ENCODE data around the gene CFAP299. TPM values are rescaled to one million over a fixed set of nuclear protein-coding genes. Genes with fewer than 3 reads are reported as not detected.
A peak's percentile ranks its signal among the peaks of the same experiment; 100 is the strongest.

Gene CFAP299
- total RNA-seq, 2 experiments from 2014 or later, result not detected

GRCh38 chr4:80409809-80410208, 74.3 kb downstream of the CFAP299 start:
- no peak for DNase-seq
- Mint-ChIP-seq H3K4me1 (ENCODE audit: low read depth) (no peaks in the 10 kb centered on the region), H3K27me3 (ENCODE audit: low read depth) (no peaks in the 10 kb centered on the region), H3K36me3 (ENCODE audit: low read depth) (no peaks in the 10 kb centered on the region), H3K9me3 (ENCODE audit: insufficient read depth) (no peaks in the 10 kb centered on the region), H3K27ac (no peak overlapping the region), H3K4me3 (no peak overlapping the region)
- no peak for ATAC-seq
- POLR2A ChIA-PET, result no interaction called here
- CTCF ChIA-PET, result no interaction called here

GRCh38 chr4:80412322-80412721, 76.8 kb downstream of the CFAP299 start:
- H3K36me3 Mint-ChIP-seq (ENCODE audit: low read depth), result no peaks in the 10 kb centered on the region
- no peak overlapping the region for H3K27ac Mint-ChIP-seq
- ChIA-PET POLR2A (no interaction called here), CTCF (interaction anchor here (1.4 kb wide), 1 partner anchor 8 kb away, joined by 4 read pairs; no protein-coding TSS in a partner anchor)
- ATAC-seq (no peak), DNase-seq (no peak)
- no peaks in the 10 kb centered on the region for H3K4me1 Mint-ChIP-seq (ENCODE audit: low read depth)
- H3K9me3 Mint-ChIP-seq (ENCODE audit: insufficient read depth), result no peaks in the 10 kb centered on the region
- H3K27me3 Mint-ChIP-seq (ENCODE audit: low read depth), result no peaks in the 10 kb centered on the region
- H3K4me3 Mint-ChIP-seq, result no peak overlapping the region

- POLR2A ChIA-PET, result no interaction called here
- H3K4me1 Mint-ChIP-seq (ENCODE audit: low read depth), result no peaks in the 10 kb centered on the region
- H3K27me3 Mint-ChIP-seq (ENCODE audit: low read depth), result no peaks in the 10 kb centered on the region
Measured at GRCh38 chr4:80413086-80413485, 77.6 kb downstream of the CFAP299 start.

GRCh38 chr4:80417019-80417418, 81.5 kb downstream of the CFAP299 start:
- ATAC-seq, result no peak
- H3K27me3 Mint-ChIP-seq (ENCODE audit: low read depth), result no peaks in the 10 kb centered on the region
- H3K4me1 Mint-ChIP-seq (ENCODE audit: low read depth), result no peaks in the 10 kb centered on the region
- DNase-seq, result no peak
- no peak overlapping the region for H3K27ac Mint-ChIP-seq
- no peak overlapping the region for H3K4me3 Mint-ChIP-seq
- CTCF ChIA-PET, result no interaction called here
- POLR2A ChIA-PET, result no interaction called here
- H3K36me3 Mint-ChIP-seq (ENCODE audit: low read depth), result no peaks in the 10 kb centered on the region
- H3K9me3 Mint-ChIP-seq (ENCODE audit: insufficient read depth), result no peaks in the 10 kb centered on the region

More at GRCh38 chr4:80413086-80413485, 77.6 kb downstream of the CFAP299 start:
- Mint-ChIP-seq H3K36me3 (ENCODE audit: low read depth) (no peaks in the 10 kb centered on the region), H3K27ac (no peak overlapping the region), H3K9me3 (ENCODE audit: insufficient read depth) (no peaks in the 10 kb centered on the region), H3K4me3 (no peak overlapping the region)
- ATAC-seq (no peak), DNase-seq (no peak)
- CTCF ChIA-PET, result interaction anchor here (1.4 kb wide), 1 partner anchor 9 kb away, joined by 4 read pairs; no protein-coding TSS in a partner anchor

GRCh38 chr4:80419946-80420345, 84.4 kb downstream of the CFAP299 start:
- Mint-ChIP-seq H3K36me3 (ENCODE audit: low read depth) (peaks cover 4% of the 10 kb centered on the region), H3K9me3 (ENCODE audit: insufficient read depth) (no peaks in the 10 kb centered on the region), H3K4me3 (no peak overlapping the region), H3K27ac (no peak overlapping the region), H3K27me3 (ENCODE audit: low read depth) (no peaks in the 10 kb centered on the region), H3K4me1 (ENCODE audit: low read depth) (peaks cover 17% of the 10 kb centered on the region)
- ChIA-PET CTCF (no interaction called here), POLR2A (no interaction called here)
- DNase-seq, result no peak
- no peak for ATAC-seq

GRCh38 chr4:80420638-80421037, 85.1 kb downstream of the CFAP299 start:
- ChIA-PET CTCF (interaction anchor here (0.5 kb wide), 1 partner anchor 29 kb away, joined by 3 read pairs; no protein-coding TSS in a partner anchor), POLR2A (interaction anchor here (0.5 kb wide), 1 partner anchor 10 kb away, joined by 3 read pairs; no protein-coding TSS in a partner anchor)
- DNase-seq (no peak), ATAC-seq (no peak)
- peaks cover 4% of the 10 kb centered on the region for H3K36me3 Mint-ChIP-seq (ENCODE audit: low read depth)
- H3K4me1 Mint-ChIP-seq (ENCODE audit: low read depth), result peaks cover 17% of the 10 kb centered on the region
- no peak overlapping the region for H3K27ac Mint-ChIP-seq
- H3K4me3 Mint-ChIP-seq, result no peak overlapping the region
- H3K9me3 Mint-ChIP-seq (ENCODE audit: insufficient read depth), result no peaks in the 10 kb centered on the region
- H3K27me3 Mint-ChIP-seq (ENCODE audit: low read depth), result no peaks in the 10 kb centered on the region

- no peaks in the 10 kb centered on the region for H3K9me3 Mint-ChIP-seq (ENCODE audit: insufficient read depth)
- ATAC-seq (peak; percentile 92), DNase-seq (peak; percentile 28)
- peaks cover 17% of the 10 kb centered on the region for H3K4me1 Mint-ChIP-seq (ENCODE audit: low read depth)
- POLR2A ChIA-PET, result no interaction called here
- H3K27me3 Mint-ChIP-seq (ENCODE audit: low read depth), result no peaks in the 10 kb centered on the region
- H3K27ac Mint-ChIP-seq, result no peak overlapping the region
- H3K4me3 Mint-ChIP-seq, result no peak overlapping the region
- peaks cover 4% of the 10 kb centered on the region for H3K36me3 Mint-ChIP-seq (ENCODE audit: low read depth)
- CTCF ChIA-PET, result interaction anchor here (1.5 kb wide), 1 partner anchor 58 kb away, joined by 4 read pairs; no protein-coding TSS in a partner anchor
Measured at GRCh38 chr4:80422727-80423404, 87.3 kb downstream of the CFAP299 start.

GRCh38 chr4:80423553-80424224, 88.2 kb downstream of the CFAP299 start:
- H3K4me3 Mint-ChIP-seq, result no peak overlapping the region
- CTCF ChIA-PET, result interaction anchor here (1.5 kb wide), 1 partner anchor 59 kb away, joined by 4 read pairs; no protein-coding TSS in a partner anchor
- POLR2A ChIA-PET, result interaction anchor here (0.6 kb wide), 1 partner anchor 16 kb away, joined by 3 read pairs; no protein-coding TSS in a partner anchor
- peaks cover 17% of the 10 kb centered on the region for H3K4me1 Mint-ChIP-seq (ENCODE audit: low read depth)
- no peaks in the 10 kb centered on the region for H3K27me3 Mint-ChIP-seq (ENCODE audit: low read depth)
- H3K9me3 Mint-ChIP-seq (ENCODE audit: insufficient read depth), result no peaks in the 10 kb centered on the region
- peak overlapping the region; percentile 23 for H3K27ac Mint-ChIP-seq
- ATAC-seq (peak; percentile 31), DNase-seq (no peak)
- peaks cover 4% of the 10 kb centered on the region for H3K36me3 Mint-ChIP-seq (ENCODE audit: low read depth)

- no peaks in the 10 kb centered on the region for H3K27me3 Mint-ChIP-seq (ENCODE audit: low read depth)
- ATAC-seq (no peak), DNase-seq (no peak)
- POLR2A ChIA-PET, result interaction anchor here (0.6 kb wide), 1 partner anchor 16 kb away, joined by 3 read pairs; no protein-coding TSS in a partner anchor
- H3K4me3 Mint-ChIP-seq, result no peak overlapping the region
- peak overlapping the region; percentile 23 for H3K27ac Mint-ChIP-seq
- H3K36me3 Mint-ChIP-seq (ENCODE audit: low read depth), result peaks cover 4% of the 10 kb centered on the region
- CTCF ChIA-PET, result no interaction called here
- H3K4me1 Mint-ChIP-seq (ENCODE audit: low read depth), result peaks cover 17% of the 10 kb centered on the region
- H3K9me3 Mint-ChIP-seq (ENCODE audit: insufficient read depth), result no peaks in the 10 kb centered on the region
Measured at GRCh38 chr4:80424225-80424581, 88.7 kb downstream of the CFAP299 start.

GRCh38 chr4:80425124-80426100, 89.9 kb downstream of the CFAP299 start:
- CTCF ChIA-PET, result interaction anchor here (0.8 kb wide), 1 partner anchor 75 kb away, joined by 3 read pairs; no protein-coding TSS in a partner anchor
- Mint-ChIP-seq H3K27me3 (ENCODE audit: low read depth) (no peaks in the 10 kb centered on the region), H3K9me3 (ENCODE audit: insufficient read depth) (no peaks in the 10 kb centered on the region), H3K36me3 (ENCODE audit: low read depth) (peaks cover 4% of the 10 kb centered on the region), H3K4me1 (ENCODE audit: low read depth) (peaks cover 17% of the 10 kb centered on the region), H3K27ac (no peak overlapping the region), H3K4me3 (no peak overlapping the region)
- ATAC-seq, result no peak
- no peak for DNase-seq
- POLR2A ChIA-PET, result no interaction called here

- Mint-ChIP-seq H3K9me3 (ENCODE audit: insufficient read depth) (no peaks in the 10 kb centered on the region), H3K4me1 (ENCODE audit: low read depth) (no peaks in the 10 kb centered on the region), H3K4me3 (no peak overlapping the region), H3K36me3 (ENCODE audit: low read depth) (no peaks in the 10 kb centered on the region), H3K27ac (no peak overlapping the region), H3K27me3 (ENCODE audit: low read depth) (no peaks in the 10 kb centered on the region)
- DNase-seq (no peak), ATAC-seq (no peak)
- ChIA-PET CTCF (no interaction called here), POLR2A (no interaction called here)
Measured at GRCh38 chr4:80431203-80431965, 95.9 kb downstream of the CFAP299 start.

Measured in activated CD8-positive, alpha-beta T cell treated with anti-CD3 and anti-CD28 coated beads, Interleukin-2, amount 10 ng/mL, durations not matched to agents 7 days and 5 days (primary cell).